ENCODE results near the gene DAZAP2.
"Not testable (repeated sequence)": the region's sequence is repeated elsewhere in the genome, so short reads cannot be mapped to it uniquely, and the experiment has no call there.

The DAZAP2 gene

DNA sequence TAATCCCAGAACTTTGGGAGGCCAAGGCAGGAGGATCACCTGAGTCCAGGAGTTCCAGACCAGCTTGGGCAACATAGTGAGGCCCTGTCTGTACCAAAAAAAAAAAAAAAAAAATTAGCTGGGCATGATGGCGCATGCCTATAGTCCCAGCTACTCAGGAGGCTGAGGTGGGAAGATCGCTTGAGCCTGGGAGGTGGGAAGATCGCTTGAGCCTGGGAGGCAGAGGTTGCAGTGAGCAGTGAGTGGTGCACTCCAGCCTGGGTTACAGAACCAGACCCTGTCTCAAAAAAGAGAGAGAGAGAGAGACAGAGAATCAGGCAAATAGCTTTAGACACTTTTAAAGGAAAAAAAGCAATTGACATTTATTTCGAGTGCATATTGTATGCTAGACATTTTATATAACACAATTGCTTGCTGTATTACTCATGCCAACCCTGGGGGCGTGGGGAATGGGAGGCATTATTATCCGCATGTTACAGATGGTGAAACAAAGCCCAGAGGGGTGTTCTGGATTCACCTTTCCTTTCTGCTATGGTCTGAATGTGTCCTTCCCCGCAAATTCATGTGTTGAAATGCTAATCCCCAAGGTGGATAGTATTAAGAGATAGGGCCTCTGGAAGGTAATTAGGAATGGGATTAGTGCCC, 30.5 kb upstream of the DAZAP2 start:
- H3K4me1 Mint-ChIP-seq, result no peaks in the 10 kb centered on the region
- H3K4me3 Mint-ChIP-seq, result no peak overlapping the region
- ATAC-seq, result no peak
- no peaks in the 10 kb centered on the region for H3K36me3 Mint-ChIP-seq
- DNase-seq (ENCODE audit: low spot score in 2 of 2), result no peak
- H3K9me3 Mint-ChIP-seq, result no peaks in the 10 kb centered on the region
- peak overlapping the region; percentile 27 for H3K27ac Mint-ChIP-seq

GRCh38 chr12:51209259-51209658, 29.4 kb upstream of the DAZAP2 start:
- DNase-seq (ENCODE audit: low spot score in 2 of 2) (no peak), ATAC-seq (no peak)
- Mint-ChIP-seq H3K4me3 (no peak overlapping the region), H3K27ac (no peak overlapping the region), H3K4me1 (peaks cover 2% of the 10 kb centered on the region), H3K9me3 (no peaks in the 10 kb centered on the region), H3K36me3 (no peaks in the 10 kb centered on the region)

GRCh38 chr12:51210690-51211395, 27.8 kb upstream of the DAZAP2 start:
- H3K27ac Mint-ChIP-seq, result peak overlapping the region; percentile 39
- ATAC-seq, result no peak
- DNase-seq (ENCODE audit: low spot score in 2 of 2), result no peak
- H3K4me3 Mint-ChIP-seq, result no peak overlapping the region
- no peaks in the 10 kb centered on the region for H3K9me3 Mint-ChIP-seq
- peaks cover 4% of the 10 kb centered on the region for H3K4me1 Mint-ChIP-seq
- H3K36me3 Mint-ChIP-seq, result no peaks in the 10 kb centered on the region

DNA sequence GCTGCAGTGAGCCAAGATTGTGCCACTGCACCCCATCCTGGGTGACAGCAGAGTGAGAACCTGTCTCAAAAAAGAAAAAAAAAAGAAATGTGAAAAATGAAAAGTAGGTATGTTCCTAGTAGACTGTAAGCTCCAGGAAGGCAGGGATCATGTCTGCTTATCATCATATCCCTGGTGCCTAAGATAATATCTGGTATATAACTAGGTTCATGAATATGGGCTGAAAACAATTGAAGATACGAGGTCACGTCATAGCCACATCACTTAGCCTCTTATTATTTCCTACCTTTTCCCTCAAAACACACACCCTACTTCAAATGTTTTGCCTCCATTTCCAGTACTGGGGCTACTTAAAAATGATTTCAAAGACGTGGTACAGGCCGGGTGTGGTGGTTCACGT, 23.7 kb upstream of the DAZAP2 start:
- DNase-seq (ENCODE audit: low spot score in 2 of 2), result no peak
- peaks cover 25% of the 10 kb centered on the region for H3K4me1 Mint-ChIP-seq
- ATAC-seq, result no peak
- peaks cover 11% of the 10 kb centered on the region for H3K36me3 Mint-ChIP-seq
- peak overlapping the region; percentile 67 for H3K27ac Mint-ChIP-seq
- H3K9me3 Mint-ChIP-seq, result no peaks in the 10 kb centered on the region
- H3K4me3 Mint-ChIP-seq, result no peak overlapping the region

DNA sequence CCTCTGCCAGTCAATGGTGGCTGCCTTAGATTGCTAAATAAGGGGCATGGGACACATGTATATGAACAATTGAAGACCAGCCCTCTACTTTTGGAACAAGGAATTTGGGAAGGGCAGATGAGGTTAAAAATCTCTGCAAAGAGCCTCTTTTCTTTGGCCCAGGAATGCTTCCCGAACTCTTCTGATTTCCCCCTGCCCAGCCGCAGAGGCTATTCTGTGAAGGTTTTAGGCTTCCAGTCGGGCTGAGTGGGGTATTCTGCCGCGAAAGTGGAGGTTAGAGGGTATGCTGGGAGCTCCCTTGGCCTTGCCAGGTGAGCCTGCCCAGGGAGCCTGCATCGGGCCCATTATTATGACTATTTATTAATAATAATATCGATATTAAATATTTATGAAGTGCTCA, 22.0 kb upstream of the DAZAP2 start:
- DNase-seq (ENCODE audit: low spot score in 2 of 2), result no peak
- peaks cover 11% of the 10 kb centered on the region for H3K36me3 Mint-ChIP-seq
- H3K4me1 Mint-ChIP-seq, result peaks cover 25% of the 10 kb centered on the region
- ATAC-seq, result no peak
- no peaks in the 10 kb centered on the region for H3K9me3 Mint-ChIP-seq
- peak overlapping the region; percentile 78 for H3K4me3 Mint-ChIP-seq
- peak overlapping the region; percentile 79 for H3K27ac Mint-ChIP-seq

GRCh38 chr12:51217133-51217967, 21.3 kb upstream of the DAZAP2 start:
- ATAC-seq, result peak; percentile 62

DNA sequence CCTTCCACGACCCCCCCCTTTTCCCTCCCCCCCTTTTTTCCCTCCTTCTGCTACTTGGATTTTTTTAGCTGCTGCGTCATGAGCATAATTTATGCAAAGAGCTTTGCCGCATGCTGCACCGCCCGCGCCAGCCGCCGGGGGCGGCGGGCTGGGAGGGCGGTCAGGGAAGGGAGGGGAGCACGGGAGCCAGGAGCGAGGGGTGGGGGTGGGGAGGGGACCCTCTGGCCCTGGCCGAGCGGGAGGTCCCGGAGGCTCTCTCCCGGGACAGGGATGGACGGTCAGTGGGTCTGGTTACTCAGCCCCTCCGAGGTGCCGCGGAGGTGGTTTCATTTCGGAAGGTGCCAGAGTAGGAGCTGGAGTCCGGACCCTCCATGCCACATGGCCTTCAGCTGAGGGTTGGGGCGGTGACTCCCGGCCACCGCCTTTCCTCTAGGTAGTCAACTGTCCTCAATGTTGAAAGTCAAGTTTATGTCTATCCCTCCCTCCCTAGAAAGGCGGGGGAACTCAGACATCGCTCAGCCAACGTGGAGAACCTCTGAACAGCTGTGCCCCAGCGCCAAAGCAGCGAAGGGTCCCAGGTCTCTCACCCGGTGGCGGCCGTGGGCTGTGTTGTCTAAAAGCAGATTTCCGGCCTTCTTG, 20.5 kb upstream of the DAZAP2 start, which contains the start of gene POU6F1:
POU6F1 (minus strand) TSS at position 95 of the 639 bp plus-strand sequence. CDS start 11,226 bp downstream, outside the sequence.
- H3K27ac Mint-ChIP-seq, result peak within 1 kb of the TSS; percentile 95
- peak; percentile 88 for ATAC-seq
- DNase-seq (ENCODE audit: low spot score in 2 of 2), result peak; percentile 47 to 82
- no peaks in the 10 kb centered on the region for H3K9me3 Mint-ChIP-seq
- H3K4me1 Mint-ChIP-seq, result peaks cover 25% of the 10 kb centered on the region
- peak within 1 kb of the TSS; percentile 78 for H3K4me3 Mint-ChIP-seq
- H3K36me3 Mint-ChIP-seq, result peaks cover 11% of the 10 kb centered on the region

More at GRCh38 chr12:51217133-51217967, 21.3 kb upstream of the DAZAP2 start:
- Mint-ChIP-seq H3K4me3 (peak overlapping the region; percentile 78), H3K9me3 (no peaks in the 10 kb centered on the region), H3K27ac (peak overlapping the region; percentile 95), H3K36me3 (peaks cover 11% of the 10 kb centered on the region), H3K4me1 (peaks cover 25% of the 10 kb centered on the region)
- DNase-seq (ENCODE audit: low spot score in 2 of 2), result peak; percentile 30 to 73

DNA sequence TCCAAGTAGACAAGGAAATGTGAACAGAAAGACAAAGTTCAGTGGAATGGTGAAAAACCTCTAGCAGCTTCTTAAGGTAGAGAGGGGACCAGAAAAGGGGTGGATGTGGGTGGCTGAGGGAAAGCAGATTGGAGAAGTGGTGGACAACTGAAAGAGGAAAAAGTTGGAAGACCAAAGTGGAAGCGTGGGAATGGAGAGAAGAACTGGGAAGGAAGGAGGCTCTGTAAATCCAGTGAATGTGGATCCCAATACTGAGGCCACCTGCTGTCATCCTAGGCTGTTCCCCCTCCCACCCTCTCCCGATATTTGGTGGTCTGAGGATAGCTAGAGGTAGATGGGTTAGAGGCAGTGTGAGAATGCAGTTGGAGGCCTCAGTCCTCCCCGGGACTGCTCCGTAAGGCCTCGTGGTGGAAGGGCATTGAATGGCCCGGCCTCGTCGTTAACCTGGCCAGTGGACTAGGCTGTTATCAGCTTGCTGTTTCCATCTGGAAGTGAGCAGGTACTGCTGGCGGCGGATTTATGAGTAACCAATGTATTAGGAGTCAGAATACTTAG, 19.9 kb upstream of the DAZAP2 start:
- ATAC-seq (no peak), DNase-seq (ENCODE audit: low spot score in 2 of 2) (no peak)
- Mint-ChIP-seq H3K36me3 (peaks cover 11% of the 10 kb centered on the region), H3K27ac (peak overlapping the region; percentile 95), H3K4me1 (peaks cover 25% of the 10 kb centered on the region), H3K9me3 (no peaks in the 10 kb centered on the region), H3K4me3 (peak overlapping the region; percentile 78)

DNA sequence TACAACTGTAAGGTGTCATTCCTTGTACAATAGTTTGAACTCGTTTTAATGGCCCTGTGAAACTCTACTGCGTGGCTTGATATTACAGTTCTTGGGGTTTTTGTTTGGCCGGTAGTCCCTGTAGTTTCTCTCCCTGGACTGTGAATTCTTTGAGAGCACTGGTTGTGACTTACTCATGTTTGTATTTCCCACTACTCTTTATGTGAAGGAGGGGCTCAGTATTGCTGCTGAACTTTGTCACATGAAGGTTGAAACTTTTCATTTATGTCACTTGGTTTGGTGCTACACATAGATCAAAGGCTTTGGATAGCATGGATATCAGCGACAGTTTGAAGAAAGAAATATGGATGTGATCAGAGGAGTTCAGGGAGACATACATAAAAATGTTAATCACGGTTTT, 19.3 kb upstream of the DAZAP2 start:
- H3K4me3 Mint-ChIP-seq, result peak overlapping the region; percentile 78
- DNase-seq (ENCODE audit: low spot score in 2 of 2) (no peak), ATAC-seq (no peak)
- peaks cover 11% of the 10 kb centered on the region for H3K36me3 Mint-ChIP-seq
- peaks cover 22% of the 10 kb centered on the region for H3K4me1 Mint-ChIP-seq
- H3K9me3 Mint-ChIP-seq, result no peaks in the 10 kb centered on the region
- peak overlapping the region; percentile 95 for H3K27ac Mint-ChIP-seq

DNA sequence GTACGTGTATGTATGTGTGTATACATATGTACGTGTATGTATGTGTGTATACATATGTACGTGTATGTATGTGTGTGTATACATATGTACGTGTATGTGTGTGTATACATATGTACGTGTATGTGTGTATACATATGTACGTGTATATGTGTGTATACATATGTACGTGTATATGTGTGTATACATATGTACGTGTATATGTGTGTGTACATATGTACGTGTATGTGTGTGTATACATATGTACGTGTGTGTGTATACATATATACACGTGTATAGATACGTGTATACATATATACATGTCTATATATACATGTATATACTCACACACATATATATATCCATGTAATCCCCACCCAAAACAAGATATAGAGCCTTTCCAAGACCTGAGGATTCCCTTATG, 18.8 kb upstream of the DAZAP2 start:
- H3K27ac Mint-ChIP-seq; DNase-seq (ENCODE audit: low spot score in 2 of 2); H3K9me3 Mint-ChIP-seq; H3K4me3 Mint-ChIP-seq; ATAC-seq: not testable (repeated sequence)
- Mint-ChIP-seq H3K36me3 (peaks cover 11% of the 10 kb centered on the region), H3K4me1 (peaks cover 20% of the 10 kb centered on the region)

GRCh38 chr12:51222461-51222860, 16.2 kb upstream of the DAZAP2 start:
- H3K36me3 Mint-ChIP-seq, result peaks cover 11% of the 10 kb centered on the region
- no peaks in the 10 kb centered on the region for H3K9me3 Mint-ChIP-seq
- H3K4me1 Mint-ChIP-seq, result peaks cover 15% of the 10 kb centered on the region
- H3K4me3 Mint-ChIP-seq, result no peak overlapping the region
- ATAC-seq (no peak), DNase-seq (ENCODE audit: low spot score in 2 of 2) (no peak)
- no peak overlapping the region for H3K27ac Mint-ChIP-seq

GRCh38 chr12:51224625-51225024, 14.0 kb upstream of the DAZAP2 start:
- ATAC-seq, result no peak
- Mint-ChIP-seq H3K4me1 (no peaks in the 10 kb centered on the region), H3K4me3 (no peak overlapping the region), H3K36me3 (no peaks in the 10 kb centered on the region), H3K27ac (no peak overlapping the region), H3K9me3 (no peaks in the 10 kb centered on the region)
- DNase-seq (ENCODE audit: low spot score in 2 of 2), result no peak

DNA sequence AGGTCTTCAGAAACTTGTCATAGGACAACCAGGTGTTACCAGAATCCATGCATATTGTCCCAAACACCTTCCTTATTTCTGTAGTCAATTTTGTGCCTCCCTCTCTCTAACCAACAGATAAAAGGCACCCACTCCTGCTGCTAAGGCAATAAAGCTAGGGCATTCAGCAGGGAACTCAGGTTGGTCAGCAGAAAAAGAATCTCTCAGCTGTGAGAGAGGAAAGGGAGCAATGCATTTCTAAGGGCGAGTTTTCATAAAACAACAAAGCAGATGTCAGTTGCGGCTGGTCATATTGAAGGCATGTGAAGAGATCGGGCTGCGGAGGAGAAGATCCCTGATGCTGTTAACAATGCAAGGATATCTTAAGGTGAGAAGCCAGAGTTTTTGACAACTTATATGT, 13.4 kb upstream of the DAZAP2 start:
- Mint-ChIP-seq H3K9me3 (no peaks in the 10 kb centered on the region), H3K36me3 (no peaks in the 10 kb centered on the region), H3K27ac (no peak overlapping the region), H3K4me3 (no peak overlapping the region), H3K4me1 (no peaks in the 10 kb centered on the region)
- DNase-seq (ENCODE audit: low spot score in 2 of 2), result no peak
- ATAC-seq, result no peak

- no peak for DNase-seq (ENCODE audit: low spot score in 2 of 2)
- no peak for ATAC-seq
- Mint-ChIP-seq H3K4me1 (no peaks in the 10 kb centered on the region), H3K4me3 (no peak overlapping the region), H3K9me3 (no peaks in the 10 kb centered on the region), H3K27ac (no peak overlapping the region), H3K36me3 (no peaks in the 10 kb centered on the region)
Observed at GRCh38 chr12:51225771-51226170, 12.9 kb upstream of the DAZAP2 start.

GRCh38 chr12:51227112-51227511, 11.5 kb upstream of the DAZAP2 start:
- not testable (repeated sequence) for DNase-seq (ENCODE audit: low spot score in 2 of 2); H3K9me3 Mint-ChIP-seq; H3K4me3 Mint-ChIP-seq; H3K27ac Mint-ChIP-seq; ATAC-seq; H3K36me3 Mint-ChIP-seq; H3K4me1 Mint-ChIP-seq

All from stimulated activated effector memory CD8-positive, alpha-beta T cell treated with anti-CD3 and anti-CD28 coated beads, Interleukin-12 subunit alpha, Interleukin-12 subunit beta, amount 100 ng/mL, for 72 hours (primary cell).